Measurements from ENCODE around the gene CYB561. TPM values are rescaled to one million over a fixed set of nuclear protein-coding genes. Genes with fewer than 3 reads are reported as not detected.

CYB561 gene
- polyA plus RNA-seq, 3 donors = 5.2 to 11.8 (median 8.3) TPM

GRCh38 chr17:63423251-63423950 is 22.7 kb downstream of the CYB561 start:
- H3K27ac Mint-ChIP-seq = no peak overlapping the region
- Histone ChIP-seq H4K20me1 (ENCODE audit: insufficient read depth, low read length) (no peaks in the 10 kb centered on the region), H3K79me2 (ENCODE audit: insufficient read depth, low read length) (no peaks in the 10 kb centered on the region), H3K4me2 (replicated peaks; ENCODE audit: extremely low read depth, low read length, poor library complexity, severe bottlenecking) (no peak overlapping the region), H3K9me3 (replicated peaks in 1 of 2; ENCODE audit: control insufficient read depth in 1 of 2, insufficient read depth in 1 of 2, low read length in 2 of 2) (no peaks in the 10 kb centered on the region), H3K9ac (ENCODE audit: insufficient read depth, low read length, poor library complexity, severe bottlenecking) (no peak overlapping the region), H3K36me3 (replicated peaks in 1 of 2; ENCODE audit: control insufficient read depth in 1 of 2, insufficient read depth in 2 of 2, low read length in 2 of 2) (peaks cover 0 to 4% of the 10 kb centered on the region in 2 donors), H3K4me1 (ENCODE audit: control insufficient read depth in 1 of 2, insufficient read depth in 2 of 2, low read length in 2 of 2) (no peaks in the 10 kb centered on the region), H3K27me3 (ENCODE audit: control insufficient read depth in 2 of 2, insufficient read depth in 2 of 2, low read length in 2 of 2) (no peaks in the 10 kb centered on the region), H2AFZ (ENCODE audit: insufficient read depth, low read depth, low read length, poor library complexity, severe bottlenecking) (no peak overlapping the region), H3K27ac (ENCODE audit: low read depth in 1 of 2, low read length in 2 of 2) (no peak overlapping the region), H3K4me3 (replicated peaks in 1 of 3; ENCODE audit: low read depth in 2 of 3, low read length in 3 of 3) (no peak overlapping the region)
- H3K4me1 Mint-ChIP-seq = peaks cover 10% of the 10 kb centered on the region
- no peak for DNase-seq
- no peak overlapping the region for H3K4me3 Mint-ChIP-seq
- 92% methylated on average over 7 of the region's 11 CpGs for WGBS (ENCODE audit: insufficient coverage)
- no peak for TF ChIP-seq CTCF (IDR thresholded peaks at IDR 0.05)
- H3K9me3 Mint-ChIP-seq = no peaks in the 10 kb centered on the region
- peaks cover 19 to 25% of the 10 kb centered on the region in 2 donors for H3K36me3 Mint-ChIP-seq
- peaks cover 3 to 4% (median 3%) of the 10 kb centered on the region in 3 donors for H3K27me3 Mint-ChIP-seq (ENCODE audit: low read depth in 3 of 3)
- intact Hi-C loops (cut with micrococcal nuclease) = no loop called here

- H3K4me3 Mint-ChIP-seq = no peak overlapping the region
- Histone ChIP-seq H3K79me2 (ENCODE audit: insufficient read depth, low read length) (no peaks in the 10 kb centered on the region), H3K9ac (ENCODE audit: insufficient read depth, low read length, poor library complexity, severe bottlenecking) (no peak overlapping the region), H4K20me1 (ENCODE audit: insufficient read depth, low read length) (no peaks in the 10 kb centered on the region), H3K4me1 (ENCODE audit: control insufficient read depth in 1 of 2, insufficient read depth in 2 of 2, low read length in 2 of 2) (no peaks in the 10 kb centered on the region), H3K4me3 (replicated peaks in 1 of 3; ENCODE audit: low read depth in 2 of 3, low read length in 3 of 3) (no peak overlapping the region), H3K36me3 (replicated peaks in 1 of 2; ENCODE audit: control insufficient read depth in 1 of 2, insufficient read depth in 2 of 2, low read length in 2 of 2) (peaks cover 0 to 4% of the 10 kb centered on the region in 2 donors), H3K27ac (ENCODE audit: low read depth in 1 of 2, low read length in 2 of 2) (no peak overlapping the region), H2AFZ (ENCODE audit: insufficient read depth, low read depth, low read length, poor library complexity, severe bottlenecking) (no peak overlapping the region), H3K4me2 (replicated peaks; ENCODE audit: extremely low read depth, low read length, poor library complexity, severe bottlenecking) (no peak overlapping the region), H3K9me3 (replicated peaks in 1 of 2; ENCODE audit: control insufficient read depth in 1 of 2, insufficient read depth in 1 of 2, low read length in 2 of 2) (no peaks in the 10 kb centered on the region), H3K27me3 (ENCODE audit: control insufficient read depth in 2 of 2, insufficient read depth in 2 of 2, low read length in 2 of 2) (no peaks in the 10 kb centered on the region)
- peaks cover 27 to 29% of the 10 kb centered on the region in 2 donors for H3K36me3 Mint-ChIP-seq
- no peak for TF ChIP-seq CTCF (IDR thresholded peaks at IDR 0.05)
- no peak for DNase-seq
- no peaks in the 10 kb centered on the region for H3K9me3 Mint-ChIP-seq
- no peak overlapping the region for H3K27ac Mint-ChIP-seq
- 97% methylated on average over 10 of the region's 25 CpGs for WGBS (ENCODE audit: insufficient coverage)
- intact Hi-C loops (cut with micrococcal nuclease) = no loop called here
- peaks cover 1 to 3% (median 3%) of the 10 kb centered on the region in 3 donors for H3K27me3 Mint-ChIP-seq (ENCODE audit: low read depth in 3 of 3)
- H3K4me1 Mint-ChIP-seq = peaks cover 6% of the 10 kb centered on the region
Measured at GRCh38 chr17:63421681-63422645, 24.1 kb downstream of the CYB561 start.
